Muscle of leg (tissue), 11 donors: ENCODE results near the gene NEK6. TPM values are rescaled to one million over a fixed set of nuclear protein-coding genes. Genes with fewer than 3 reads are reported as not detected.

ENCODE experiments used
- DNase-seq: peaks from one replicate; pipeline ENCODE4 v3.0.0; 2013
- H3K27ac ChIP-seq: one replicate; pipeline ENCODE4 v1.5.1; 2013; ENCODE audit warnings: mild to moderate bottlenecking, low read length, control low read depth
- H3K27me3 ChIP-seq: one replicate; pipeline ENCODE4 v1.6.1; 2013; ENCODE audit warnings: low read length; ENCODE audit not compliant: control insufficient read depth, insufficient read depth
- H3K36me3 ChIP-seq: one replicate; pipeline ENCODE4 v1.6.1; 2013; ENCODE audit warnings: low read length; ENCODE audit not compliant: control insufficient read depth, insufficient read depth
- H3K4me1 ChIP-seq: one replicate; pipeline ENCODE4 v1.6.1; 2013; ENCODE audit warnings: low read length; ENCODE audit not compliant: control insufficient read depth, insufficient read depth
- H3K4me3 ChIP-seq: one replicate; pipeline ENCODE4 v1.5.1; 2013; ENCODE audit warnings: low read length, control low read depth
- H3K9me3 ChIP-seq: replicated peaks from 2 replicates; pipeline ENCODE4 v1.6.1; 2013; ENCODE audit warnings: low read depth, low read length; ENCODE audit not compliant: control insufficient read depth
- WGBS: methylation state at CpG from one replicate; pipeline ENCODE4 v1.1.5; 2013; ENCODE audit warnings: missing lambda C conversion rate; ENCODE audit not compliant: insufficient coverage; 5-methylcytosine and 5-hydroxymethylcytosine counted together
- polyA plus RNA-seq, 8 donors: library from polyadenylated mRNA; unstranded; fragments of 120-200 nt; gene quantifications; one replicate each; pipeline versions ENCODE4 v1.2.1 to v1.2.3, GENCODE V29; 2013; ENCODE audit warnings: inconsistent platforms in 1 of 8, low replicate concordance in 1 of 8; ENCODE audit not compliant: insufficient read length in 8 of 8, insufficient read depth in 1 of 8
- total RNA-seq: library from RNA; stranded (reverse); fragments of 120-200 nt; gene quantifications from one replicate; pipeline ENCODE4 v1.2.4, GENCODE V29; 2013

Gene NEK6
- total and polyA plus RNA-seq, 9 donors: 17.7 to 52.6 (median 39.9) TPM

DNA sequence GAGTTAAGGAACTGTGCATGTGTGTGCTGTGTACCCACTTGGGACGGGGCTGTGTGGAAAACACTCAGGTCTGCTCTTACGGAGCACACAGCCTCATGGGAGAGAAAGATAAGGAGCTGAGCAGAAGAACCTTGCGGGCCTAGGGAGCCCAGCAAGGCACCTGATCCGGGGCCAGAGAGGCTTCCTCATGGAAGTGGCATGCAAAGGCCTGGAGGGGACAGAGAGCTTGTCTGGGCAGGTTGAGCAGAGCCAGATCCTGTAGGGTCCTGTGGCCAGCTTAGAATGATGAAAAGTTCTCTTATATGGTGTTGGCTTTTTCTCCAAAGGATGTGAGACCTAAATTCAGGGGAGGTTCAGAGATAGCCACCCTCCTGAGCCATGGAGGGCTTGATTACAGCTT, 45.2 kb downstream of the NEK6 start:
- DNase-seq: no peak
- Histone ChIP-seq H3K27me3 (no peaks in the 10 kb centered on the region), H3K36me3 (peaks cover 44% of the 10 kb centered on the region), H3K4me1 (peaks cover 25% of the 10 kb centered on the region), H3K4me3 (no peak overlapping the region), H3K27ac (no peak overlapping the region), H3K9me3 (no peaks in the 10 kb centered on the region)
- 88% methylated on average over 4 of the region's 4 CpGs for WGBS

DNA sequence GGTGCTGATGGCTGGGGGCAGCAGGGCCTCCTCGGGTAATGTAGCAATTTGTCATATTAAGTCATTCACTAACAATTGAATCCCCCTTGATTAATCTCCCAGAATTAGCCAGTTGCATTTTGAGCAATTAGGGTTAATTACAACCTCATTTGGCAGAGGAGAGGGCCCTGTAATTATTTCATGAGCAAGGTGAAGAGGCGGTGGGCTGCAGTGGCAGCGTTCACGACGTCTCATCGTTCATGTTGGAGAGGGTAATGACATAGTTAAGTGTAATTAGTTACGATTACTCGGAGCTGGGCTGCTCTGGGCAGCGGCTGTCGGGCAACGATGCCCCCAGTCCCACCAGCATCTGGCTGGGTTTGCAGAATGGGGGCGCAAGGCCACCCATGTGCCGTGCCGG, 46.0 kb downstream of the NEK6 start:
- 83% methylated on average over 13 of the region's 14 CpGs for WGBS
- H3K9me3 ChIP-seq: no peaks in the 10 kb centered on the region
- no peak for DNase-seq
- peaks cover 48% of the 10 kb centered on the region for H3K36me3 ChIP-seq
- H3K4me3 ChIP-seq: no peak overlapping the region
- H3K4me1 ChIP-seq: peaks cover 17% of the 10 kb centered on the region
- no peak overlapping the region for H3K27ac ChIP-seq
- no peaks in the 10 kb centered on the region for H3K27me3 ChIP-seq

DNA sequence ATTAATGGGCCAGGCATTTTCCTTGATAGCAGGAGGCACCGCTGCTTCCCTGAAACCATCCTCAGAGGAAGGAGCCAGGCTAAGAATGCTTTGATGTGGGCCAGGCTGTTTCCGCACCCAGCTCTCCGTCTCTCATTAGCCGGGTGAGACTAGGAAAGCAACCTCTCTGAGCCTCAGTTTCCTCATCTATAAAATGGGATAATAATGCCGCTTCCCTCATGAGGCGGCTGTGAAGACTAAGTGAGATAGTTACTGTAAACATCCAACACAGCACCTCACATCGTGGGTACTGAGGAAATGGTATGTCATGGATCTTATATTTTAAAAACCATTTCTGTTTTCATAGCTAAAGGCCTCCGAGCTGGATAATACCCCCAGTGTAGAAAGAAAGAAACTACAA, 46.5 kb downstream of the NEK6 start:
- H3K9me3 ChIP-seq: no peaks in the 10 kb centered on the region
- no peak overlapping the region for H3K27ac ChIP-seq
- no peak for DNase-seq
- peaks cover 54% of the 10 kb centered on the region for H3K36me3 ChIP-seq
- no peaks in the 10 kb centered on the region for H3K27me3 ChIP-seq
- 100% methylated on average over 2 of the region's 8 CpGs for WGBS
- peaks cover 11% of the 10 kb centered on the region for H3K4me1 ChIP-seq
- no peak overlapping the region for H3K4me3 ChIP-seq

GRCh38 chr9:124306098-124306735, 48.5 kb downstream of the NEK6 start:
- WGBS: 77% methylated on average over 4 of the region's 13 CpGs

DNA sequence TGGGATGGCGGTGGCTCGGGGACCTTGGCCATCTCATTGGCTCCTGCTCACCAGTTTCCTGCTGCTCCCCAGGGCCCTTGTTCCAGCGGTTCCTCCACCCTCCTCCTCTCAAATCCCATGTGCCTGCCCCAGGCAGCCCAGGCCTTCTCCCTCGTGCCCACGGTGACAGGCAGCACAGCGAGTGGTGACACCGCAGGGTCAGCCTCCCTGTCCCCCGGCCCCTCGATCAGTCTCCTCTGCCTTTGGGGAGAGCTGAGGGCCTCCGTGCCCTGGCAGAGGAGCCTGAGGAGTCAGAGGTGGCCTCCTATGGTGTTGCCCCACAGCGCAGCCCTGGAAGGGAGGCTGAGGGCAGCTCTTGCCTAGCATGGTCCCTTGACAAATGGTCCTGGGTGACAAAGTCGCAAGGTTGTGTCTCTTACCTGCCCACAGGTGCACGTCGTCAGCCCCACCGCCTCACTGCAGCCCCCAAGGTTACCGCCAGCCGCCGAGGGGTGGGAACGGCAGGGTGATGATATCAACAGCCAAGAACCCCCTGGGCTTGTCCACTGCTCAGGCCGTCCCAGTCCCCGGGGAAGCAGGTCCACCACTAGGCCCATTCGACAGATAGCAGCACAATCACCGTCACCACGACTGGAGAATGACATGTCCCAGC, 49.8 kb downstream of the NEK6 start:
- H3K27ac ChIP-seq: no peak overlapping the region
- H3K4me3 ChIP-seq: no peak overlapping the region
- 83% methylated on average over 20 of the region's 24 CpGs for WGBS
- H3K27me3 ChIP-seq: no peaks in the 10 kb centered on the region
- H3K36me3 ChIP-seq: peaks cover 67% of the 10 kb centered on the region
- no peak for DNase-seq
- H3K9me3 ChIP-seq: no peaks in the 10 kb centered on the region
- no peaks in the 10 kb centered on the region for H3K4me1 ChIP-seq

More at GRCh38 chr9:124306098-124306735, 48.5 kb downstream of the NEK6 start:
- no peak for DNase-seq
- H3K9me3 ChIP-seq: no peaks in the 10 kb centered on the region
- H3K36me3 ChIP-seq: peaks cover 63% of the 10 kb centered on the region
- no peaks in the 10 kb centered on the region for H3K27me3 ChIP-seq
- no peak overlapping the region for H3K27ac ChIP-seq
- peaks cover under 1% of the 10 kb centered on the region for H3K4me1 ChIP-seq
- no peak overlapping the region for H3K4me3 ChIP-seq

DNA sequence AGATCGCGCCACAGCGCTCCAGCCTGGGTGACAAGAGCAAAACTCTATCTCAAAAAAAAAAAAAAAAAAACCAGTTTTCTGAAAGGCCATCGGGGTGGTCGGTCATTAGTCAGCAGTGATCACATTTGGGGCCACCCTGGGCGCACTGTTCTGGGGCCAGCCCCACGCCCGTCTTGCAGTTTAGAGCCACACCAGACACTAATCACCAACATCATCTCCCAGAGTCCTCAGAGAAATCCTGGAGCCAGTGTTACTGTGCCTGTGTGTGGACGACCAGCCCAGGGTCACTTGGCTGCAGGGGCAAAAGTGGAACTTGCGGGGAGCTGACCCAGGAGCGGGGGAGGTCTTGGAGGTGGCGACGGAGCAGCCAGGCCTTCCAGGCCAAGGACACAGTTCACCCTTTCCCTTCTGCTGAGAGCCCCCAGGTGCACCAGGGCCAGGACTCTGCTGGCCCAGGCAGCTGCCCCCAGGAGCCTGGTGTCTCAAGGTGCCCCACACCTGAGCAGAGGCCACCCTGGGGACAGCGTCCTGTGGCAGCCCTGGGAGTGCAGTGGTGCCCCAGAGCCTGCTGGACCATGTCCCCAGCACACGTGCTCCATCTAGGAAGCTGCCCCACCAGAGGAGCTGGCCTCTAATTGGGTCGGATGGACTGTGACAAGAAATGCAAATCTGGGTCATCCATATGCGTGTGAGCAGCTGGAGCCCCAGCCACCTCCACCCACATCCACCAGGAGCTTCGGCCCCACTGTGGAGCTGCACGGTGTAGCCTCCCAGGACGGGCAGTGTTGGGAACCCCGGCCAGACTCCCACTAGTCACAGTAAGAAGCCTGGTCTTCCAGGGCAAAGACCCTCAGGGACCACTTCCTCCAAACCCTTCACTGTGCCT, 51.1 kb downstream of the NEK6 start:
- WGBS: 90% methylated on average over 8 of the region's 21 CpGs
- H3K36me3 ChIP-seq: peaks cover 68% of the 10 kb centered on the region
- no peak overlapping the region for H3K27ac ChIP-seq
- DNase-seq: no peak
- no peaks in the 10 kb centered on the region for H3K4me1 ChIP-seq
- no peak overlapping the region for H3K4me3 ChIP-seq
- H3K27me3 ChIP-seq: no peaks in the 10 kb centered on the region
- H3K9me3 ChIP-seq: no peaks in the 10 kb centered on the region

GRCh38 chr9:124309667-124310084, 51.9 kb downstream of the NEK6 start:
- Histone ChIP-seq H3K4me3 (no peak overlapping the region), H3K9me3 (no peaks in the 10 kb centered on the region), H3K36me3 (peaks cover 65% of the 10 kb centered on the region), H3K27ac (no peak overlapping the region), H3K27me3 (no peaks in the 10 kb centered on the region), H3K4me1 (no peaks in the 10 kb centered on the region)
- no peak for DNase-seq
- 82% methylated on average over 13 of the region's 15 CpGs for WGBS

- Histone ChIP-seq H3K27me3 (no peaks in the 10 kb centered on the region), H3K36me3 (peaks cover 75% of the 10 kb centered on the region), H3K4me1 (no peaks in the 10 kb centered on the region), H3K4me3 (no peak overlapping the region), H3K27ac (no peak overlapping the region), H3K9me3 (no peaks in the 10 kb centered on the region)
- no peak for DNase-seq
- 94% methylated on average over 3 of the region's 5 CpGs for WGBS
Observed at GRCh38 chr9:124311283-124311682, 53.5 kb downstream of the NEK6 start.

DNA sequence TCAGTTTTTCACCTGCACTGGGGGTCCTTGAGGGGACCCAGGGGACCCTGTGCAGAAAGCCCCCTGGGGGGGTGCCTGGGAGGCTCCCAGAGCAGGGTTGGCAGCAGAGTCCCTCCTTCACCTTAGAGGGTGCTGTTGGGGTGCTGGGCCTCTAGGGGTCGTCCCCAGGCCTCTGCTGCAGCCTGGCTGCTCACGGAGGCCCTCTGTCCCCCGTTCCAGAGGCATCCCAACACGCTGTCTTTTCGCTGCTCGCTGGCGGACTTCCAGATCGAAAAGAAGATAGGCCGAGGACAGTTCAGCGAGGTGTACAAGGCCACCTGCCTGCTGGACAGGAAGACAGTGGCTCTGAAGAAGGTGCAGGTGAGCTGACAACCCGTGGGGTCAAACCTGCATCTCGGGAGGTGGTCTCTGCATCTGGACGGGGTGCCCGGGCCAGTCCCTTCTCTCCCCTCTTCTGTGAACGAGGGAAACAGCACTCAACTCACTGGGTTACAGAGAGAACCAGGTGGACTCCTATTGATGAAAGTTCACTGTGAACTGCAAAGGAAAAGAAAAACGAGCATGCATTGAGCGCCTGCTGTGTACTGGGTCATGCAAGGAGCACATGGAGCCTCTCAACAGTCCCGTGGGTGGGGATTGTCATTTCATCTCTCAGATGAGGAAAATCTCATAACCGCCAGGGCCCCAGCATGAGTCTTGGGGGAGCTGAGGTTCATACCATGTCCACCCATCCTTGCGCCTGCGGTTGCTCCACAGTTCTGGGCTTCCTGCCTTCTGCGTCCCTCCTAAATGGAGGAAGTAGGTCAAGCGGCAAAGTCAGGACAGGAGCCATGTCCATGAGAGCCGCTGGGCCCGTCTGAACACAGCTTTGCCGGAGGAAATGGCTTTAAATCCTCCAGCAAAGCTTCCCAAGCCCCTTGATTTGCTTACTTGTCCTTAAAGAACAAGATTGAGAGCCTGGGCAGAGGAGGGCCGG, 54.8 kb downstream of the NEK6 start:
- Histone ChIP-seq H3K4me1 (no peaks in the 10 kb centered on the region), H3K36me3 (peaks cover 80% of the 10 kb centered on the region)
- 71% methylated on average over 19 of the region's 27 CpGs for WGBS

More for the DNA sequence above, 54.8 kb downstream of the NEK6 start:
- no peaks in the 10 kb centered on the region for H3K27me3 ChIP-seq
- H3K4me3 ChIP-seq: no peak overlapping the region
- no peaks in the 10 kb centered on the region for H3K9me3 ChIP-seq
- H3K27ac ChIP-seq: no peak overlapping the region
- no peak for DNase-seq
